Glutamatergic neuron (in vitro differentiated cells): ENCODE measurements around the gene ID2. TPM values are rescaled to one million over a fixed set of nuclear protein-coding genes. Genes with fewer than 3 reads are reported as not detected.

Experiments
- DNase-seq: peaks from one replicate; pipeline ENCODE4 v3.0.0; 2022
- H3K27ac Mint-ChIP-seq: one replicate; pipeline ENCODE4 v1.8.0; 2020; ENCODE audit warnings: mild to moderate bottlenecking, mixed read lengths, inconsistent platforms; ENCODE audit not compliant: unreplicated experiment
- H3K27me3 Mint-ChIP-seq: one replicate; pipeline ENCODE4 v1.8.0; 2020; ENCODE audit warnings: mild to moderate bottlenecking, moderate library complexity, mixed read lengths, inconsistent platforms; ENCODE audit not compliant: unreplicated experiment
- H3K36me3 Mint-ChIP-seq: one replicate; pipeline ENCODE4 v1.8.0; 2020; ENCODE audit warnings: mild to moderate bottlenecking, mixed read lengths, inconsistent platforms; ENCODE audit not compliant: unreplicated experiment
- H3K4me1 Mint-ChIP-seq: one replicate; pipeline ENCODE4 v1.8.0; 2020; ENCODE audit warnings: mild to moderate bottlenecking, low read depth, mixed read lengths, inconsistent platforms; ENCODE audit not compliant: unreplicated experiment
- H3K4me3 Mint-ChIP-seq: one replicate; pipeline ENCODE4 v1.8.0; 2020; ENCODE audit warnings: mild to moderate bottlenecking, mixed read lengths, inconsistent platforms; ENCODE audit not compliant: unreplicated experiment
- H3K9me3 Mint-ChIP-seq: one replicate; pipeline ENCODE4 v1.8.0; 2020; ENCODE audit warnings: mild to moderate bottlenecking, moderate library complexity, mixed read lengths, inconsistent platforms; ENCODE audit not compliant: unreplicated experiment
- total RNA-seq: library from RNA; stranded (reverse); fragmentation: NEBNext Ultra II Directional; extraction: Animal tissue kit (Norgen Biotek cat#: 25700); gene quantifications from one replicate; pipeline ENCODE4 v1.2.1, GENCODE V29; 2021; ENCODE audit not compliant: unreplicated experiment
- TF ChIP-seq, protein P1 (sequence below): fragments of 200-600 bp; sonication (generic); IDR thresholded peaks from one replicate; pipeline ENCODE4 v1.5.0; 2021; ENCODE audit not compliant: partially characterized antibody, unreplicated experiment

ID2 gene
- total RNA-seq, 1 donor from 2014 or later: 13.2 TPM

DNA sequence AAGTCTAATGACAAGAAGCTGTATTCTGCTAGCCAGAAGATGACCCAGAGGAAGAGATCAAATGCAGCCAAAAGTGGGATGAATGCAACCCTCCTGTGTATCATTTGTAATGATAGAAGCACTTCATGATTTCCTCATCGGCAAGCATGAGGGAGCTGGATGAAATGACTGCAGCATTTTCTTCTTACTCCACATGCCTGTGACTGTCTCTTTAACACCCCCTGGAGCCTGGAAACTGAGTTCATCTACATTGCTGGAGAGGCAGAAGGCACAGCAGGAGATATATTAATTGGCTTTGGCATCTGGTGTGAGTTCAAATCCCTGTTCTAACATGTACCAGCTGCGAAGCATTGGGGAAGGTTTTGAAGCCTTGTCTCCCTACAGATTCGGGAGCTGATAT, 37.7 kb downstream of the ID2 start:
- H3K4me1 Mint-ChIP-seq: no peaks in the 10 kb centered on the region

DNA sequence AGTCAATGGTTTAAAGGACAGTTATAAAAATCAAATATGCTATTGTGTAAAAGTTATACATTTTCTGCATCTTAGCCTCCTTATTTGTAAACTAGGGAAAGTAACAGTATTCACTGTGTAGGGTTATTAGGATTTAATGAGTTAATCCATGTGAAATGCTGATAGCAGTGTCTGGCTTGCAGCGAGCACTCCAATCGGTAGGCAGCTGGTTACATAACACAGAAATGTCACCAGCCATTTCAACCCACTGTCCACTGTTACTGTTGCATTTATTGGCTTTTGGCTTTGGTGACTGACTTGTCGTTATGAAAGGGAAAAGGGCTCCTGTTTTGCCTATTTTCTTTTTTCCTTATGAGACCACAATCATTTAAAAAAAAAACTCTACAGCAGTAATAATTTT, 38.9 kb downstream of the ID2 start:
- H3K4me3 Mint-ChIP-seq: no peak overlapping the region
- TF ChIP-seq, protein P1, sequence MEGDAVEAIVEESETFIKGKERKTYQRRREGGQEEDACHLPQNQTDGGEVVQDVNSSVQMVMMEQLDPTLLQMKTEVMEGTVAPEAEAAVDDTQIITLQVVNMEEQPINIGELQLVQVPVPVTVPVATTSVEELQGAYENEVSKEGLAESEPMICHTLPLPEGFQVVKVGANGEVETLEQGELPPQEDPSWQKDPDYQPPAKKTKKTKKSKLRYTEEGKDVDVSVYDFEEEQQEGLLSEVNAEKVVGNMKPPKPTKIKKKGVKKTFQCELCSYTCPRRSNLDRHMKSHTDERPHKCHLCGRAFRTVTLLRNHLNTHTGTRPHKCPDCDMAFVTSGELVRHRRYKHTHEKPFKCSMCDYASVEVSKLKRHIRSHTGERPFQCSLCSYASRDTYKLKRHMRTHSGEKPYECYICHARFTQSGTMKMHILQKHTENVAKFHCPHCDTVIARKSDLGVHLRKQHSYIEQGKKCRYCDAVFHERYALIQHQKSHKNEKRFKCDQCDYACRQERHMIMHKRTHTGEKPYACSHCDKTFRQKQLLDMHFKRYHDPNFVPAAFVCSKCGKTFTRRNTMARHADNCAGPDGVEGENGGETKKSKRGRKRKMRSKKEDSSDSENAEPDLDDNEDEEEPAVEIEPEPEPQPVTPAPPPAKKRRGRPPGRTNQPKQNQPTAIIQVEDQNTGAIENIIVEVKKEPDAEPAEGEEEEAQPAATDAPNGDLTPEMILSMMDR: no peak
- H3K27ac Mint-ChIP-seq: peak overlapping the region; percentile 6
- H3K4me1 Mint-ChIP-seq: no peaks in the 10 kb centered on the region
- H3K36me3 Mint-ChIP-seq: no peaks in the 10 kb centered on the region
- peaks cover 3% of the 10 kb centered on the region for H3K27me3 Mint-ChIP-seq
- DNase-seq: no peak
- H3K9me3 Mint-ChIP-seq: no peaks in the 10 kb centered on the region

More for the DNA sequence above, 37.7 kb downstream of the ID2 start:
- Mint-ChIP-seq H3K27me3 (peaks cover 4% of the 10 kb centered on the region), H3K9me3 (no peaks in the 10 kb centered on the region), H3K4me3 (no peak overlapping the region), H3K27ac (no peak overlapping the region), H3K36me3 (no peaks in the 10 kb centered on the region)
- TF ChIP-seq, protein P1: no peak
- no peak for DNase-seq

- H3K27ac Mint-ChIP-seq: no peak overlapping the region
- peaks cover 3% of the 10 kb centered on the region for H3K27me3 Mint-ChIP-seq
- no peaks in the 10 kb centered on the region for H3K4me1 Mint-ChIP-seq
- peaks cover 1% of the 10 kb centered on the region for H3K9me3 Mint-ChIP-seq
- H3K4me3 Mint-ChIP-seq: no peak overlapping the region
- TF ChIP-seq, protein P1: no peak
- no peak for DNase-seq
- H3K36me3 Mint-ChIP-seq: no peaks in the 10 kb centered on the region
Observed at GRCh38 chr2:8721410-8721809, 39.6 kb downstream of the ID2 start.

DNA sequence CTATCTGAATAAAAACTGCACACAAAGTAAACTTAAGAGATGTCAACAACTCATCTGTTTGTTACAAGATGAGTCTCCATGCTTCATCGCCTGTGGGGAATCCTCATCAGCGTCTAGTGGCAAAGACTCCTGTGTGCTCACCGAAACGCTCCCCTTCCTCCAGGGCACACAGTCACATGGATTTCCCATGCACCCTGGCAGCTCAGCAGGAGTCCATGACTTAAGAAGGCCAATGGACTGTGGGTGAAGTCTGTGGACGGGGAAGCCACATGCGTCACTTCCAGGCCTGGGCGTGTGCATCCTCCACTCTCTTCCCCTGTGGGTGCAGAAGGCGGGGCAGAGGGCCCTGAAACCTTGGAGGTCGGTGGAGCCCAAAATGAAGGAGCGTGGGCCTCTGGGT, 41.1 kb downstream of the ID2 start:
- H3K9me3 Mint-ChIP-seq: peaks cover 1% of the 10 kb centered on the region
- TF ChIP-seq, protein P1: no peak
- H3K4me3 Mint-ChIP-seq: no peak overlapping the region
- H3K36me3 Mint-ChIP-seq: no peaks in the 10 kb centered on the region
- no peaks in the 10 kb centered on the region for H3K4me1 Mint-ChIP-seq
- no peak for DNase-seq
- peaks cover 3% of the 10 kb centered on the region for H3K27me3 Mint-ChIP-seq
- no peak overlapping the region for H3K27ac Mint-ChIP-seq

DNA sequence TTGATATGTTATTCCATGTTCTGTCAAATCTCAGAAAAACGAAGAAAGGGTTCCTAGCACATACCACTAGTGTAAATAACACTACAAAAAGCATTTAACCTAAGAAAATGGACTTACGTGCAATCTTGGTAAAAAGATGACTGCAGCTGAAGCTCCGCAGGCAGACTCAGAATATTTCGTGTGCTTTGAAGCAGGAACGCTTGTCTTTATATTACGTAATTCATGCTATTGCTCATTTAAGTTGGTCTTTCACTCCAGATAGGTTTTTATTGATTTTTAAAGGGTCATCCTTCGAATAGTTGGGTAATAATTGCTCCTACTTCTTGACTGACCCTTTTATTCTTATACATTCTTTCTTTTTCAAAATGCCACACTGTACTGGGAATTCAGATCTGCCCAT, 44.0 kb downstream of the ID2 start:
- TF ChIP-seq, protein P1: no peak
- Mint-ChIP-seq H3K27ac (no peak overlapping the region), H3K4me1 (no peaks in the 10 kb centered on the region), H3K36me3 (no peaks in the 10 kb centered on the region), H3K4me3 (no peak overlapping the region), H3K9me3 (peaks cover 1% of the 10 kb centered on the region), H3K27me3 (no peaks in the 10 kb centered on the region)
- no peak for DNase-seq
